Right lobe of liver (tissue), 4 donors: ENCODE data around the gene RMND1.

Source experiments
- CTCF ChIP-seq, 4 donors: fragments of 200-600 bp in 3 of 4; fragments of 450-650 bp in 1 of 4; IDR thresholded peaks; one replicate each; pipeline versions ENCODE4 v1.5.1 to v1.8.0; 2016 to 2022; ENCODE audit warnings: antibody characterized with exemption in 4 of 4, mild to moderate bottlenecking in 2 of 4
- POLR2A ChIP-seq: fragments of 450-650 bp; IDR thresholded peaks from one replicate; pipeline ENCODE4 v1.6.1; 2017; ENCODE audit warnings: antibody characterized with exemption, mild to moderate bottlenecking
- donor health status: DM: no; HTN: no; CAD: no.
- donor health status: DM: no; HTN: no; CAD: no.
- donor health status: DM: no; HTN: yes; CAD: no.

- TF ChIP-seq CTCF (IDR thresholded peaks at IDR 0.05) (no peak), POLR2A (no peak)
These were observed 34.4 kb downstream of the RMND1 start for GRCh38 chr6:151417477-151417876.
